NCI-H345 (cell line): ENCODE results near the gene ZNF365.

Experiments
- DNase-seq: peaks from one replicate; lab custom pipeline; 2025; lab: John Stamatoyannopoulos, UW

ZNF365 gene

GRCh38 chr10:62422068-62422590, 48.0 kb downstream of the ZNF365 start:
- no peak for DNase-seq

GRCh38 chr10:62424026-62424425, 49.9 kb downstream of the ZNF365 start:
- DNase-seq: no peak

GRCh38 chr10:62426086-62426485, 51.9 kb downstream of the ZNF365 start:
- DNase-seq: no peak

- no peak for DNase-seq
These were observed 52.4 kb downstream of the ZNF365 start for GRCh38 chr10:62426600-62426999.

- DNase-seq: no peak
These were observed 56.7 kb downstream of the ZNF365 start for GRCh38 chr10:62430881-62431280.

GRCh38 chr10:62433181-62433692, 59.1 kb downstream of the ZNF365 start:
- no peak for DNase-seq

- DNase-seq: no peak
These were observed 59.7 kb downstream of the ZNF365 start for GRCh38 chr10:62433901-62434300.

GRCh38 chr10:62437696-62438095, 63.5 kb downstream of the ZNF365 start:
- DNase-seq: peak; percentile 46

GRCh38 chr10:62442006-62442405, 67.8 kb downstream of the ZNF365 start:
- no peak for DNase-seq

GRCh38 chr10:62442894-62443669, 68.9 kb downstream of the ZNF365 start:
- no peak for DNase-seq

- DNase-seq: no peak
These were observed 69.7 kb downstream of the ZNF365 start for GRCh38 chr10:62443866-62444265.

- no peak for DNase-seq
These were observed 72.5 kb downstream of the ZNF365 start for GRCh38 chr10:62446627-62447026.

- no peak for DNase-seq
These were observed 76.9 kb downstream of the ZNF365 start for GRCh38 chr10:62450912-62451610.

- no peak for DNase-seq
These were observed 77.4 kb downstream of the ZNF365 start for GRCh38 chr10:62451611-62451975.
